Liver (tissue), 9 donors: ENCODE results near the gene TMED5. TPM values are rescaled to one million over a fixed set of nuclear protein-coding genes. Genes with fewer than 3 reads are reported as not detected.

ENCODE experiments used
- DNase-seq: peaks from one replicate; pipeline ENCODE4 v3.0.0-alpha.2; 2017; ENCODE audit warnings: low spot score
- H3K27ac ChIP-seq, 2 donors: one replicate each; pipeline ENCODE4 v1.7.0; 2013; ENCODE audit warnings: inconsistent platforms in 2 of 2, low read length in 2 of 2, control low read depth in 1 of 2, low read depth in 1 of 2, mild to moderate bottlenecking in 1 of 2
- H3K27me3 ChIP-seq, 4 donors: one replicate each; pipeline versions ENCODE4 v1.6.1 to v1.7.0; 2013; ENCODE audit warnings: low read length in 3 of 4, inconsistent platforms in 1 of 4, mild to moderate bottlenecking in 1 of 4, moderate library complexity in 1 of 4; ENCODE audit not compliant: control insufficient read depth in 4 of 4, insufficient read depth in 4 of 4
- H3K36me3 ChIP-seq, 4 donors: one replicate each; pipeline versions ENCODE4 v1.6.1 to v1.7.0; 2013; ENCODE audit warnings: low read length in 3 of 4, mild to moderate bottlenecking in 3 of 4, low read depth in 1 of 4, moderate library complexity in 1 of 4; ENCODE audit not compliant: control insufficient read depth in 4 of 4, insufficient read depth in 3 of 4
- H3K4me1 ChIP-seq, 4 donors: one replicate each; pipeline versions ENCODE4 v1.6.1 to v1.7.0; 2013; ENCODE audit warnings: low read length in 3 of 4, mild to moderate bottlenecking in 3 of 4, moderate library complexity in 1 of 4; ENCODE audit not compliant: control insufficient read depth in 4 of 4, insufficient read depth in 4 of 4
- H3K4me3 ChIP-seq, 3 donors: one replicate each; pipeline versions ENCODE4 v1.6.1 to v1.7.0; 2013; ENCODE audit warnings: low read length in 3 of 3, control low read depth in 1 of 3, low read depth in 1 of 3, mild to moderate bottlenecking in 1 of 3
- H3K9ac ChIP-seq, 2 donors: one replicate each; pipeline ENCODE4 v1.7.0; 2013; ENCODE audit warnings: low read length in 2 of 2, mild to moderate bottlenecking in 2 of 2, moderate library complexity in 2 of 2, control low read depth in 1 of 2, low read depth in 1 of 2
- H3K9me3 ChIP-seq, 4 donors: one replicate each; pipeline versions ENCODE4 v1.6.1 to v1.7.0; 2013; ENCODE audit warnings: low read length in 3 of 4; ENCODE audit not compliant: control insufficient read depth in 4 of 4
- ATF3 ChIP-seq: IDR thresholded peaks from 2 replicates; pipeline ENCODE4 v1.6.1; 2016; ENCODE audit warnings: antibody characterized with exemption
- CTCF ChIP-seq: fragments of 150-350 bp; IDR thresholded peaks from 2 replicates; pipeline ENCODE4 v1.5.1; 2017; ENCODE audit warnings: improper control_type of control experiment, low read depth, low read length; ENCODE audit not compliant: missing input control
- EGR1 ChIP-seq, 2 donors: IDR thresholded peaks; 2 replicates each; pipeline ENCODE4 v1.6.1; 2016 to 2018; ENCODE audit warnings: antibody characterized with exemption in 2 of 2, low read depth in 2 of 2
- FOXA2 ChIP-seq: IDR thresholded peaks from 2 replicates; pipeline ENCODE4 v1.6.1; 2016; ENCODE audit warnings: antibody characterized with exemption
- GABPA ChIP-seq, 2 donors: IDR thresholded peaks in 1 of 2; conservative IDR thresholded peaks in 1 of 2; 2 replicates each; pipeline ENCODE4 v1.6.1; 2016; ENCODE audit warnings: antibody characterized with exemption in 2 of 2, mild to moderate bottlenecking in 1 of 2, moderate library complexity in 1 of 2
- HNF4A ChIP-seq, 2 donors: conservative IDR thresholded peaks; 2 replicates each; pipeline ENCODE4 v1.6.1; 2016; ENCODE audit warnings: antibody characterized with exemption in 2 of 2, mild to moderate bottlenecking in 2 of 2
- HNF4G ChIP-seq: IDR thresholded peaks from 2 replicates; pipeline ENCODE4 v1.6.1; 2016; ENCODE audit warnings: antibody characterized with exemption
- JUND ChIP-seq, 2 donors: IDR thresholded peaks; 2 replicates each; pipeline ENCODE4 v1.6.1; 2016; ENCODE audit warnings: antibody characterized with exemption in 2 of 2
- MAX ChIP-seq: IDR thresholded peaks from 2 replicates; pipeline ENCODE4 v1.6.1; 2016; ENCODE audit warnings: antibody characterized with exemption
- NR2F2 ChIP-seq: IDR thresholded peaks from 2 replicates; pipeline ENCODE4 v1.6.1; 2016; ENCODE audit warnings: antibody characterized with exemption
- RAD21 ChIP-seq, 2 donors: IDR thresholded peaks; 2 replicates each; pipeline ENCODE4 v1.6.1; 2016; ENCODE audit warnings: antibody characterized with exemption in 2 of 2, mild to moderate bottlenecking in 2 of 2
- REST ChIP-seq: IDR thresholded peaks from 2 replicates; pipeline ENCODE4 v1.6.1; 2016; ENCODE audit warnings: antibody characterized with exemption, mild to moderate bottlenecking
- SP1 ChIP-seq: IDR thresholded peaks from 2 replicates; pipeline ENCODE4 v1.6.1; 2018; ENCODE audit warnings: antibody characterized with exemption, mild to moderate bottlenecking
- TAF1 ChIP-seq: conservative IDR thresholded peaks from 2 replicates; pipeline ENCODE4 v1.6.1; 2016; ENCODE audit warnings: antibody characterized with exemption, mild to moderate bottlenecking
- YY1 ChIP-seq: IDR thresholded peaks from 2 replicates; pipeline ENCODE4 v1.6.1; 2016; ENCODE audit warnings: antibody characterized with exemption, mild to moderate bottlenecking
- ZBTB33 ChIP-seq: IDR thresholded peaks from 2 replicates; pipeline ENCODE4 v1.6.1; 2016; ENCODE audit warnings: antibody characterized with exemption
- WGBS: extraction: QIAGEN DNeasy Blood & Tissue Kit; methylation state at CpG from one replicate; pipeline ENCODE4 v1.1.7; 2013; 5-methylcytosine and 5-hydroxymethylcytosine counted together
- polyA plus RNA-seq, 2 donors: library from polyadenylated mRNA; stranded (reverse) in 1 of 2; unstranded in 1 of 2; fragments of 200-250 nt in 1 of 2; fragments of >200 nt in 1 of 2; fragmentation: Nextera tagmentation in 1 of 2; extraction: Ambion mirVana in 1 of 2; gene quantifications; one replicate each; pipeline versions ENCODE4 v1.2.1 to v1.2.3, GENCODE V29; 2013 to 2015
- total RNA-seq, 2 donors: library from RNA; depleted of rRNA; stranded (reverse); fragments of >200 nt; gene quantifications; one replicate each; pipeline ENCODE4 v1.2.3, GENCODE V29; 2014
- donor health status: healthy.
- donor health status: healthy.
- donor health status: healthy.
- donor health status: healthy.
- donor health status: healthy.

The TMED5 gene
- total and polyA plus RNA-seq, 4 donors: 72.9 to 121 (median 85.7) TPM

GRCh38 chr1:93107395-93107794 is 72.8 kb downstream of the TMED5 start:
- Histone ChIP-seq H3K36me3 (peaks cover 0 to 4% (median 2%) of the 10 kb centered on the region in 4 donors), H3K27ac (no peak overlapping the region), H3K9me3 (peaks cover 0 to 4% (median 0%) of the 10 kb centered on the region in 4 donors), H3K27me3 (no peaks in the 10 kb centered on the region), H3K4me1 (no peaks in the 10 kb centered on the region), H3K9ac (no peak overlapping the region), H3K4me3 (no peak overlapping the region)
- WGBS: 98% methylated on average over 4 of the region's 4 CpGs
- DNase-seq: no peak
- no peak for TF ChIP-seq RAD21 (IDR thresholded peaks at IDR 0.05)
- TF ChIP-seq TAF1: no peak
- TF ChIP-seq NR2F2: no peak
- TF ChIP-seq JUND (IDR thresholded peaks at IDR 0.05): no peak
- no peak for TF ChIP-seq EGR1 (IDR thresholded peaks at IDR 0.05; ENCODE audit: low read depth in 2 of 2)
- no peak for TF ChIP-seq HNF4A (conservative IDR thresholded peaks at IDR 0.05)
- TF ChIP-seq ATF3: no peak
- no peak for TF ChIP-seq CTCF
- TF ChIP-seq GABPA (IDR thresholded peaks at IDR 0.05 in 1 of 2, conservative IDR thresholded peaks at IDR 0.05 in 1 of 2): no peak
- no peak for TF ChIP-seq MAX
- no peak for TF ChIP-seq REST

GRCh38 chr1:93106226-93106625 is 74.0 kb downstream of the TMED5 start:
- Histone ChIP-seq H3K27ac (no peak overlapping the region), H3K27me3 (no peaks in the 10 kb centered on the region), H3K36me3 (peaks cover 0 to 4% (median 2%) of the 10 kb centered on the region in 4 donors), H3K4me1 (no peaks in the 10 kb centered on the region), H3K4me3 (no peak overlapping the region), H3K9ac (no peak overlapping the region), H3K9me3 (peaks cover 0 to 4% (median 0%) of the 10 kb centered on the region in 4 donors)
- no peak for TF ChIP-seq FOXA2
- TF ChIP-seq ZBTB33: no peak
- TF ChIP-seq CTCF: no peak
- no peak for TF ChIP-seq TAF1
- no peak for TF ChIP-seq HNF4A (conservative IDR thresholded peaks at IDR 0.05)
- no peak for TF ChIP-seq ATF3
- no peak for TF ChIP-seq YY1
- TF ChIP-seq NR2F2: no peak
- TF ChIP-seq JUND (IDR thresholded peaks at IDR 0.05): no peak
- no peak for TF ChIP-seq HNF4G
- no peak for TF ChIP-seq SP1
- no peak for TF ChIP-seq EGR1 (IDR thresholded peaks at IDR 0.05; ENCODE audit: low read depth in 2 of 2)
- no peak for TF ChIP-seq GABPA (IDR thresholded peaks at IDR 0.05 in 1 of 2, conservative IDR thresholded peaks at IDR 0.05 in 1 of 2)
- TF ChIP-seq REST: no peak
- no peak for DNase-seq
- WGBS: 94% methylated on average over 2 of the region's 2 CpGs
